ENCODE results near the gene ADGRD1. TPM values are rescaled to one million over a fixed set of nuclear protein-coding genes. Genes with fewer than 3 reads are reported as not detected.

ADGRD1 gene
- polyA plus RNA-seq, 1 experiment: 68.5 TPM

DNA sequence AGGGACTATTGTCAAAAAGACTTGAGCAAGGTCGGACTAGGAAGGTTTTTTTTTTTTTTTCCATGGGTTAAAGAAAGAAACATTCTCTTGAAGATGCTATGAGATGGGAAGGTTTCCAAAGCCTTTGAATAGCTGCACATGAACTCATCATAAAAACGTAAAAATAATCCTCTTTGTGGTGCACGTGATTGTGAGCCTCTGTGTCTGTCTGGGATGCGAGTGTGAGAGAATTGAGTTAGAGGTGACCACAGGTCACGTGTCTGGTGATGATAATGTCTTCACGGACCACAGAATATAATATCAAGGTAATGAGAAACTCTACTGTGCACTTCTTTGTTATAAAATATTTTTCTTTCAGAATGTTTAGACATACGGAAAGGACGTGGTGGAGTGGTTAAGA lies 24.3 kb upstream of the ADGRD1 start:
- Histone ChIP-seq H3K27me3 (ENCODE audit: control insufficient read depth, insufficient read depth, low read length) (no peaks in the 10 kb centered on the region), H3K36me3 (ENCODE audit: control insufficient read depth, insufficient read depth, low read length) (no peaks in the 10 kb centered on the region), H3K4me3 (ENCODE audit: low read depth, low read length) (no peak overlapping the region)
- no peak for TF ChIP-seq CTCF (IDR thresholded peaks at IDR 0.05; ENCODE audit: insufficient read depth, low read depth, low read length)
- no peak for DNase-seq (ENCODE audit: low read depth)
- POLR2A ChIA-PET: interaction anchor here (0.5 to 0.6 kb wide), 2 partner anchors 8 to 70 kb away, joined by 4 to 9 read pairs; no protein-coding TSS in a partner anchor
- CTCF ChIA-PET: interaction anchor here (0.7 to 1.6 kb wide), 2 partner anchors 13 to 57 kb away, joined by 3 to 4 read pairs; no protein-coding TSS in a partner anchor

DNA sequence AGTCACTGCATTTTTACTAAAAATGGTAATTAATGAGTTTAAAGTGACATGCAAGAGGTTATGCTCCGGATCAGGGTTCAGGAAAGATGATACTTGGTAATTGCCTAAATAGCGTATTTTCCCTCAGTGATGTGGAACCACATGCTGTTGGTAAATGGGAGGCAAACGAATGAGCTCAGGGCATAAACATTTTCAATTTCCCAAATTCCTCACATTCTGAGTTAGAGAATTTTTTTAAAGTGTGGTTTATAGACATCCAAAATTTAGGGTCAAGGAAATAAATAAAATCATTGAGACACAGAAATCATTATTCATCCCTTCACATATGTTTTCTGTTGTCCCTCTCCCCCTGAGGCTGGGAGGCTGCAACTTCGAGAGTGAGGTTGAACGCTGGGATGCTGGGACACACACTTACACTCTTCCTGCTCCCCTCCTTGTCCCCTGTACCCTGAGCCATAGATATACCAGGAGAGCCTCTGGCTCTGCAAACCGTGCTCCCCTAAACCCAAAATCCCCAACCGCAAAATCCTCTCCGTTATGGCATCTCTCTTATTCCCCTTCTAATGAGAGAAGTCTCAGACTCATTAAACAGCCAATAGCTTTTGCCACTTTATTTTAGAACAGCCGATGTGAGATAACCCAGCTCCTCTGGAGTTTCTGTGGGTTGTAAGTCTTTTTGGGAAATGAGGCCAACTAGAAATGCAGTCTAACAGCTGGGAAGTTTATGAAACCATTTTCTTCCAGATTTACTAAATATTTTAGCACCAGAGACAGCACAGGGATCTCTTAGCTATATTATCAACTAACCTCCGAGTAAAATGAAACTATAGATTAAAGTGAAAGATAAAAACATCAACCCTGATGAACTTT lies 21.4 kb upstream of the ADGRD1 start:
- no peaks in the 10 kb centered on the region for H3K36me3 ChIP-seq (ENCODE audit: control insufficient read depth, insufficient read depth, low read length)
- POLR2A ChIA-PET: interaction anchor here (1.0 to 1.2 kb wide), 3 partner anchors 11 to 101 kb away, joined by 3 to 10 read pairs (median 8); partner anchors contain the start of gene ADGRD1
- 0 out of 2 replicates have a peak overlapping the region, but pooled peaks have one; percentile 2 for H3K4me3 ChIP-seq (ENCODE audit: low read depth, low read length)
- TF ChIP-seq CTCF (IDR thresholded peaks at IDR 0.05; ENCODE audit: insufficient read depth, low read depth, low read length): no peak
- no peaks in the 10 kb centered on the region for H3K27me3 ChIP-seq (ENCODE audit: control insufficient read depth, insufficient read depth, low read length)
- peak; percentile 87 for DNase-seq (ENCODE audit: low read depth)
- CTCF ChIA-PET: interaction anchor here (1.0 kb wide), 1 partner anchor 23 kb away, joined by 3 read pairs; no protein-coding TSS in a partner anchor

DNA sequence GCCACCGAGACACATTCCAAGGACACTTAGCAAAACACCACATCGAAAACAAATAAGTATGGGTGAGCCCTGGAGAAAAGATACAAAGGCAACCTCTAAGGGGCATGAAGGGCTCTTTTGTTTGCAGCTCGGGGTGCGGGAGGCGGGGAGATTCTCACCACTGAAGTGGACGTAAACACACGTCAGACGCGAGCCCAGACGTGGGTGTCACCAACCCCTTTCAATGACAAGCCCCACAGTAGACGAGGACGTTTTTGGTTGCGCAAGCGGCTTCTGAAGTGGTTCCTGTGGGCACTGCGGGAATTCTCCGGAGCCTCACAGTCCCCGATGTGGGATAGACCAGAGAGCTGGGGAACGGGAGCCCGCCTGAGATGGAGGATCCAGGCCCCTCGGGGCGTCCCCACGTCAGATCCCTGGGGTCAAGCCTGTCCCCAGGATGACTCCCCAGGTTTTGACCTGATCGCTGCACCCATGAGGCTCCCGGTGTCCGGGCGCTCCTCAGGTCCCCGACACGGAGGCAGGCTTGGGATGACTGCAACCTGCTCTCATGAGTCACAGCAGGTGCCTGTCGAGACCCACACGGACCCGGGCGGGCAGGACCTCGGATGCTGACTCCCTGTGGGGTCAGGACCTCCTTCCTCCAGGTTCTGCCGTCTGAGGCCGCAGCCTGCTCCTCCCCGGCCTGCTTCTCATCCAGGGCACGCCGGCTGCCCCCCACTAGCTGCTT lies 20.3 kb upstream of the ADGRD1 start:
- POLR2A ChIA-PET: no interaction called here

GRCh38 chr12:130934753-130935152 lies 19.0 kb upstream of the ADGRD1 start:
- Histone ChIP-seq H3K36me3 (ENCODE audit: control insufficient read depth, insufficient read depth, low read length) (no peaks in the 10 kb centered on the region), H3K4me3 (ENCODE audit: low read depth, low read length) (no peak overlapping the region), H3K27me3 (ENCODE audit: control insufficient read depth, insufficient read depth, low read length) (no peaks in the 10 kb centered on the region)
- TF ChIP-seq CTCF (IDR thresholded peaks at IDR 0.05; ENCODE audit: insufficient read depth, low read depth, low read length): no peak
- CTCF ChIA-PET: no interaction called here
- POLR2A ChIA-PET: no interaction called here
- no peak for DNase-seq (ENCODE audit: low read depth)

More for the DNA sequence above, 20.3 kb upstream of the ADGRD1 start:
- Histone ChIP-seq H3K4me3 (ENCODE audit: low read depth, low read length) (no peak overlapping the region), H3K36me3 (ENCODE audit: control insufficient read depth, insufficient read depth, low read length) (no peaks in the 10 kb centered on the region), H3K27me3 (ENCODE audit: control insufficient read depth, insufficient read depth, low read length) (no peaks in the 10 kb centered on the region)
- TF ChIP-seq CTCF (IDR thresholded peaks at IDR 0.05; ENCODE audit: insufficient read depth, low read depth, low read length): no peak
- CTCF ChIA-PET: interaction anchor here (1.0 to 1.2 kb wide), 2 partner anchors 17 to 22 kb away, joined by 3 to 4 read pairs; no protein-coding TSS in a partner anchor
- no peak for DNase-seq (ENCODE audit: low read depth)

DNA sequence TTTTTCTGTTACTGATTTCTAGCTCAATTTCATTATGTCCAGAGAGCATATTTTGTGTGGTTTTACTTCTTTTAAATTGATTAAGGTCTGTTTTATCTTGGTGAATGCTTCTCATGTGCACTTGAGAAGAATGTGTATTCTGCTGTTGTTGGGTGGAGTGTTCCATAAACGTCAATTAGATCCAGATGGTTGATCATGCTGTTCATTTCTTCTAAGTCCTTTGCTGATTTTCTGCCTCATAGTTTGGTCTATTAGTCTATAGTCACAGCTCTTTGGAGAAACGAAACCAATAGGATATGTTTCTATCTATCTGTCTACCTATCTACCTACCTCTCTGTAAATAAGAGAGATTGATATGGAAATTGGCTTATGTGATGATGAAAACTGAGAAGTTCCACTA lies 17.1 kb upstream of the ADGRD1 start:
- Histone ChIP-seq H3K36me3 (ENCODE audit: control insufficient read depth, insufficient read depth, low read length) (no peaks in the 10 kb centered on the region), H3K27me3 (ENCODE audit: control insufficient read depth, insufficient read depth, low read length) (no peaks in the 10 kb centered on the region), H3K4me3 (ENCODE audit: low read depth, low read length) (no peak overlapping the region)
- ChIA-PET POLR2A (no interaction called here), CTCF (no interaction called here)
- no peak for DNase-seq (ENCODE audit: low read depth)
- no peak for TF ChIP-seq CTCF (IDR thresholded peaks at IDR 0.05; ENCODE audit: insufficient read depth, low read depth, low read length)
